HepG2 (cell line): ENCODE results near the gene CEBPA. TPM values are rescaled to one million over a fixed set of nuclear protein-coding genes. Genes with fewer than 3 reads are reported as not detected.

Experiments used
- GPN1 ChIP-seq: sonication (generic); formaldehyde crosslinking; IDR thresholded peaks from 2 replicates; pipeline ENCODE4 v1.5.1; 2020; ENCODE audit warnings: missing genetic modification reagents, borderline replicate concordance
- KAT2B ChIP-seq: fragments of 150-350 bp; IDR thresholded peaks from 2 replicates; pipeline ENCODE4 v1.6.1; 2014; ENCODE audit warnings: low read depth, low read length, borderline replicate concordance
- KMT2B ChIP-seq: IDR thresholded peaks from 2 replicates; pipeline ENCODE4 v1.6.1; 2016; ENCODE audit warnings: missing genetic modification reagents, missing compliant biosample characterization
- PCBP2 ChIP-seq: fragments of 200-400 bp; formaldehyde crosslinking; optimal IDR thresholded peaks from 2 replicates; pipeline ENCODE3; 2018; ENCODE audit warnings: low read length, low read depth; ENCODE audit not compliant: poor library complexity, severe bottlenecking
- PRDM4 ChIP-seq: sonication (generic); formaldehyde crosslinking; IDR thresholded peaks from 2 replicates; pipeline ENCODE4 v1.9.0; 2021; ENCODE audit warnings: missing genetic modification reagents, borderline replicate concordance
- SMYD3 ChIP-seq: sonication (generic); formaldehyde crosslinking; IDR thresholded peaks from 2 replicates; pipeline ENCODE4 v1.8.1; 2023; ENCODE audit warnings: mild to moderate bottlenecking, missing genetic modification reagents
- ZNF251 ChIP-seq: sonication (generic); formaldehyde crosslinking; IDR thresholded peaks from 2 replicates; pipeline ENCODE4 v1.9.0; 2021; ENCODE audit warnings: mild to moderate bottlenecking, missing genetic modification reagents
- ZNF337 ChIP-seq: sonication (generic); formaldehyde crosslinking; IDR thresholded peaks from 2 replicates; pipeline ENCODE4 v1.5.1; 2020; ENCODE audit warnings: missing genetic modification reagents, low read depth, mild to moderate bottlenecking, borderline replicate concordance
- ZNF572 ChIP-seq: sonication (generic); formaldehyde crosslinking; IDR thresholded peaks from 2 replicates; pipeline ENCODE4 v1.5.1; 2020; ENCODE audit warnings: mild to moderate bottlenecking, missing genetic modification reagents
- ZNF710 ChIP-seq: sonication (generic); formaldehyde crosslinking; IDR thresholded peaks from 2 replicates; pipeline ENCODE4 v1.5.0; 2020; ENCODE audit warnings: mild to moderate bottlenecking, missing genetic modification reagents, borderline replicate concordance
- polyA plus RNA-seq, 8 experiments: library from polyadenylated mRNA; depleted of rRNA in 3 of 8; stranded (reverse) in 7 of 8; unstranded in 1 of 8; fragments of >200 nt; fragmentation: Illumina TruSeq in 4 of 8; extraction: Trizol in 4 of 8; gene quantifications; 2 replicates each; pipeline versions ENCODE4 v1.2.1 to v1.2.3, GENCODE V29; 2011 to 2016; ENCODE audit warnings: low read depth in 4 of 8, missing spikeins in 1 of 8, mixed read lengths in 1 of 8; ENCODE audit not compliant: insufficient read depth in 1 of 8
- total RNA-seq, 5 experiments: library from RNA; depleted of rRNA; stranded (reverse); fragments of >200 nt; fragmentation: Illumina TruSeq; extraction: Trizol; gene quantifications; 2 replicates each; pipeline ENCODE4 v1.2.3, GENCODE V29; 2016; ENCODE audit warnings: low read depth in 1 of 5

The CEBPA gene
- total and polyA plus RNA-seq, 2 of the 13 experiments (the other 11 are each of a cell fraction or from before 2014, with no cell fraction given) = 24.8 to 103 TPM

GRCh38 chr19:33344573-33344925 is 42.2 kb upstream of the CEBPA start (continued):
- no peak for TF ChIP-seq ZNF251 (CRISPR knock-in tag)
- no peak for TF ChIP-seq ZNF572 (CRISPR knock-in tag)
- TF ChIP-seq ZNF337 (CRISPR knock-in tag) = no peak
- TF ChIP-seq KMT2B (CRISPR knock-in tag) = no peak
- TF ChIP-seq ZNF710 (CRISPR knock-in tag) = no peak
- TF ChIP-seq KAT2B = no peak
- no peak for TF ChIP-seq PRDM4 (CRISPR knock-in tag)
- TF ChIP-seq PCBP2 = no peak
- no peak for TF ChIP-seq SMYD3 (CRISPR knock-in tag)
- no peak for TF ChIP-seq GPN1 (CRISPR knock-in tag)
